ENCODE results near the gene MYOZ3.

Gene MYOZ3

GRCh38 chr5:150626853-150627276, 34.2 kb upstream of the MYOZ3 start:
- no peak for TF ChIP-seq CTCF (IDR thresholded peaks at IDR 0.05; ENCODE audit: control insufficient read depth, insufficient read depth, low read depth, low read length, missing control alignments)
- no peak overlapping the region for H3K4me3 ChIP-seq (ENCODE audit: control insufficient read depth, low read depth, low read length)
- DNase-seq (ENCODE audit: low read depth) = no peak

GRCh38 chr5:150627731-150628545, 33.1 kb upstream of the MYOZ3 start:
- TF ChIP-seq CTCF (IDR thresholded peaks at IDR 0.05; ENCODE audit: control insufficient read depth, insufficient read depth, low read depth, low read length, missing control alignments) = no peak
- no peak for DNase-seq (ENCODE audit: low read depth)
- H3K4me3 ChIP-seq (ENCODE audit: control insufficient read depth, low read depth, low read length) = no peak overlapping the region

DNA sequence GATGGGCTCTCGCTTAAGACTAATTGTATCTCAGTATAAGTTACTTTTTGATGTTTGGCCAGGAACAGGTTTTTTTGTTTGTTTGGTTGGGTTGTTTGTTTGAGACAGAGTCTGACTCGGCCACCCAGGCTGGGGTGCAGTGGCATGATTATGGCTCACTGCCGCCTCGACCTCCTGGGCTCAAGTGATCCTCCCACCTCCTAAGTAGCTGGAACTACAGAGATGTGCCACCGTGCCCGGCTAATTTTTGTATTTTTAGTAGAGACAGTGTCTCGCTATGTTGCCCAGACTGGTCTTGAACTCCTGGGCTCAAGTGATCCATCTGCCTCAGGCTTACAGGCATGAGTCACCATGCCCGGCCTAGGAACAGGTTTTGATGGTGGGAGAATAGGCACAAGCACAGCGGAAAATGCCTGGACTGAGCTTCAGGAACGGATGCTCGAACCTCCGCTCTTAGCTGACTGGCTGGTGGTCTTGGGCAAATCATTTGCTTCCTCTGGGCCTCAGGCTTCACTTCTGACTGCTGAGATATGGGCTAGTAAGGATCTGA, 32.0 kb upstream of the MYOZ3 start:
- no peak for DNase-seq (ENCODE audit: low read depth)
- TF ChIP-seq CTCF (IDR thresholded peaks at IDR 0.05; ENCODE audit: control insufficient read depth, insufficient read depth, low read depth, low read length, missing control alignments) = no peak
- H3K4me3 ChIP-seq (ENCODE audit: control insufficient read depth, low read depth, low read length) = no peak overlapping the region

- TF ChIP-seq CTCF (IDR thresholded peaks at IDR 0.05; ENCODE audit: control insufficient read depth, insufficient read depth, low read depth, low read length, missing control alignments) = no peak
- no peak overlapping the region for H3K4me3 ChIP-seq (ENCODE audit: control insufficient read depth, low read depth, low read length)
- no peak for DNase-seq (ENCODE audit: low read depth)
Observed at GRCh38 chr5:150630016-150630415, 31.0 kb upstream of the MYOZ3 start.

DNA sequence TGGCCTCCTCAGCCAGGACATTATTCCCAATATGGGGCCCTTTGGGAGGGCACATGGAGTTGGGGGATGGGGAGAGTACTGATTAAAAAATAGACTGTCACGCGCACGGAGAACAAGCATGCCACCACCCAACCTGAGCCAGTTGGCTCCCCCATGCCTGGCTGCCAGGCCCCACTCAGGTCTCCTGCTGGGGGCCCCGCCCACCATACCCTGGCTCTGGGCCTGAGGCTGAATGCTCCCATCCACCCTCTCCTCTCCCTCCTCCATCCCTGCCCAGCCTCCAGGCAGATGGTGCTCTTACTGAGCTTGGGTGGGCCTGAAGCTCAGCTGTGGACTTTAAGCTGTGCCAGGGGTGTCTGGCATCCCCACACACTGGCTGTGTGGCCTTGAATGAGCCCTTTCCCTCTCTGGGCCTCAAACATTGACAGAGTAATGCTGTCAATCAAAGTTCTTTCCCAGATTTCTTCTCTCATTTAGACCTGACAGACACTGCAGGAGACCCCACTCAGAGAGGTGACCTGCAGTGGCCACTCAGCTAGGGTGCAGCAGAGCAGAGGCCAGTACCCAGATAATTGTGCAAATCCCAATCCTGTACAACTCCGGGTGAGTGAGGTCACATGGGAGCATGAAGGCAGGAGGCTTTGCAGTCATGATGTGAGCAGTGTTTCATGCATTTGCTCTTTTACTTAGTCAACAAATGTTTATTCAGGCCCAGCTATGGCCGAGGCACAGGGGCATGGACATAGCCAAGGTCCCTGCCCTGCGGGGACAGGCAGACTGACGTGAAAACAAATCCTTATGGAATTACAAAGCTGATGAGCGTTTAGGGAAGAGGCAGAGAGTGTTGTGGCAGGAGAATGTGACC, 30.4 kb upstream of the MYOZ3 start:
- H3K4me3 ChIP-seq (ENCODE audit: control insufficient read depth, low read depth, low read length) = no peak overlapping the region
- TF ChIP-seq CTCF (IDR thresholded peaks at IDR 0.05; ENCODE audit: control insufficient read depth, insufficient read depth, low read depth, low read length, missing control alignments) = no peak
- no peak for DNase-seq (ENCODE audit: low read depth)

- no peak for TF ChIP-seq CTCF (IDR thresholded peaks at IDR 0.05; ENCODE audit: control insufficient read depth, insufficient read depth, low read depth, low read length, missing control alignments)
- no peak for DNase-seq (ENCODE audit: low read depth)
- H3K4me3 ChIP-seq (ENCODE audit: control insufficient read depth, low read depth, low read length) = no peak overlapping the region
Observed at GRCh38 chr5:150631326-150631701, 29.7 kb upstream of the MYOZ3 start.
